OCI-LY3 (cell line): ENCODE results near the gene PI16.
"Not testable (repeated sequence)": the region's sequence is repeated elsewhere in the genome, so short reads cannot be mapped to it uniquely, and the experiment has no call there.

Experiments used
- EZH2phosphoT487 ChIP-seq: fragments of 200-600 bp; shearing (Covaris generic); IDR thresholded peaks from 2 replicates; pipeline ENCODE4 v1.6.1; 2018; ENCODE audit warnings: antibody characterized with exemption, mixed run types, low read depth
- TF ChIP-seq, protein P1 (sequence below): fragments of 200-600, 300-600 bp; sonication (generic); IDR thresholded peaks from 2 replicates; pipeline ENCODE4 v1.5.1; 2014; ENCODE audit warnings: antibody characterized with exemption, low read length, low read depth

- TF ChIP-seq, protein P1, sequence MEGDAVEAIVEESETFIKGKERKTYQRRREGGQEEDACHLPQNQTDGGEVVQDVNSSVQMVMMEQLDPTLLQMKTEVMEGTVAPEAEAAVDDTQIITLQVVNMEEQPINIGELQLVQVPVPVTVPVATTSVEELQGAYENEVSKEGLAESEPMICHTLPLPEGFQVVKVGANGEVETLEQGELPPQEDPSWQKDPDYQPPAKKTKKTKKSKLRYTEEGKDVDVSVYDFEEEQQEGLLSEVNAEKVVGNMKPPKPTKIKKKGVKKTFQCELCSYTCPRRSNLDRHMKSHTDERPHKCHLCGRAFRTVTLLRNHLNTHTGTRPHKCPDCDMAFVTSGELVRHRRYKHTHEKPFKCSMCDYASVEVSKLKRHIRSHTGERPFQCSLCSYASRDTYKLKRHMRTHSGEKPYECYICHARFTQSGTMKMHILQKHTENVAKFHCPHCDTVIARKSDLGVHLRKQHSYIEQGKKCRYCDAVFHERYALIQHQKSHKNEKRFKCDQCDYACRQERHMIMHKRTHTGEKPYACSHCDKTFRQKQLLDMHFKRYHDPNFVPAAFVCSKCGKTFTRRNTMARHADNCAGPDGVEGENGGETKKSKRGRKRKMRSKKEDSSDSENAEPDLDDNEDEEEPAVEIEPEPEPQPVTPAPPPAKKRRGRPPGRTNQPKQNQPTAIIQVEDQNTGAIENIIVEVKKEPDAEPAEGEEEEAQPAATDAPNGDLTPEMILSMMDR: not testable (repeated sequence)
- TF ChIP-seq EZH2phosphoT487: not testable (repeated sequence)
These were observed 12.2 kb upstream of the PI16 start for GRCh38 chr6:36942329-36942728.
